SU-DHL-6 (cell line): ENCODE data around the gene INTS15.

Source experiments
- H2AFZ ChIP-seq: fragments of 200-600 bp; sonication (generic); 2 replicates; pipeline ENCODE4 v1.6.1; 2014; ENCODE audit warnings: low read depth, mild to moderate bottlenecking, moderate library complexity, mixed read lengths, antibody characterized with exemption, low read length; ENCODE audit not compliant: severe bottlenecking
- H3F3A ChIP-seq: fragments of 200-600 bp; shearing (Covaris generic); 2 replicates; pipeline ENCODE4 v1.6.0; 2016; ENCODE audit warnings: antibody characterized with exemption, mild to moderate bottlenecking; ENCODE audit not compliant: insufficient read depth
- H3K27ac ChIP-seq: fragments of 200-600 bp; sonication (generic); 2 replicates; pipeline ENCODE4 v1.5.1; 2016; ENCODE audit warnings: low read depth, mild to moderate bottlenecking, low read length, moderate library complexity, mixed read lengths
- H3K27me3 ChIP-seq: fragments of 200-600 bp; sonication (generic), shearing (Covaris generic); 2 replicates; pipeline ENCODE4 v1.6.0; 2014; ENCODE audit warnings: mild to moderate bottlenecking, low read length
- H3K36me3 ChIP-seq: fragments of 200-600 bp; sonication (generic); 2 replicates; pipeline ENCODE4 v1.6.1; 2014; ENCODE audit warnings: mild to moderate bottlenecking, low read length, mixed read lengths
- H3K4me2 ChIP-seq: fragments of 300-600, 200-600 bp; shearing (Covaris generic), sonication (generic); 2 replicates; pipeline ENCODE4 v1.6.0; 2014; ENCODE audit warnings: low read length, low read depth, mild to moderate bottlenecking; ENCODE audit not compliant: poor library complexity, severe bottlenecking
- H3K4me3 ChIP-seq: fragments of 200-600 bp; sonication (generic); 2 replicates; pipeline ENCODE4 v1.5.1; 2014; ENCODE audit warnings: antibody characterized with exemption, low read length, mild to moderate bottlenecking, mixed read lengths; ENCODE audit not compliant: insufficient read depth, poor library complexity, severe bottlenecking
- H3K79me2 ChIP-seq: fragments of 200-600 bp; sonication (generic); 2 replicates; pipeline ENCODE4 v1.6.1; 2014; ENCODE audit warnings: mild to moderate bottlenecking, low read length, moderate library complexity; ENCODE audit not compliant: insufficient read depth
- H3K9ac ChIP-seq: fragments of 200-600 bp; sonication (generic); 2 replicates; pipeline ENCODE4 v1.7.0; 2014; ENCODE audit warnings: mild to moderate bottlenecking, low read length
- H3K9me2 ChIP-seq: fragments of 200-600 bp; sonication (generic); replicated peaks from 2 replicates; pipeline ENCODE4 v1.6.1; 2014; ENCODE audit warnings: low read length; ENCODE audit not compliant: insufficient read depth
- H3K9me3 ChIP-seq: fragments of 200-600 bp; sonication (generic); 2 replicates; pipeline ENCODE4 v1.6.1; 2014; ENCODE audit warnings: low read length, mixed read lengths; ENCODE audit not compliant: insufficient read depth
- H4K20me1 ChIP-seq: fragments of 200-600 bp; sonication (generic); 2 replicates; pipeline ENCODE4 v1.6.1; 2014; ENCODE audit warnings: low read depth, mild to moderate bottlenecking, antibody characterized with exemption, low read length, moderate library complexity, mixed read lengths
- CTCF ChIP-seq: fragments of 200-600 bp; sonication (generic); IDR thresholded peaks from one replicate; pipeline ENCODE4 v1.5.1; 2017; ENCODE audit warnings: antibody characterized with exemption, mild to moderate bottlenecking, low read length, moderate library complexity; ENCODE audit not compliant: insufficient read depth, poor library complexity, severe bottlenecking
- EZH2phosphoT487 ChIP-seq: fragments of 200-600 bp; sonication (generic), shearing (Covaris generic); conservative IDR thresholded peaks from 2 replicates; pipeline ENCODE4 v1.6.1; 2018; ENCODE audit warnings: mild to moderate bottlenecking, antibody characterized with exemption, low read length, moderate library complexity, mixed read lengths

The INTS15 gene

GRCh38 chr7:6654842-6655610, 65.2 kb downstream of the INTS15 start:
- no peaks in the 10 kb centered on the region for H3K9me3 ChIP-seq

GRCh38 chr7:6655636-6656385, 66.0 kb downstream of the INTS15 start:
- H3K36me3 ChIP-seq = no peaks in the 10 kb centered on the region; the same call in 1 of the 2 replicates
- no peaks in the 10 kb centered on the region for H4K20me1 ChIP-seq
- no peaks in the 10 kb centered on the region for H3K27me3 ChIP-seq
- H3K9ac ChIP-seq = no peak overlapping the region
- no peaks in the 10 kb centered on the region for H3K9me3 ChIP-seq
- 0 out of 2 replicates have a peak, but pooled peaks cover 4% of the 10 kb centered on the region for H3F3A ChIP-seq
- no peak overlapping the region for H3K4me3 ChIP-seq
- H3K27ac ChIP-seq = no peak overlapping the region
- TF ChIP-seq EZH2phosphoT487 = no peak
- no peak for TF ChIP-seq CTCF
- H3K79me2 ChIP-seq = no peaks in the 10 kb centered on the region
- H2AFZ ChIP-seq = no peak overlapping the region
- no peak overlapping the region for H3K4me2 ChIP-seq
- no peaks in the 10 kb centered on the region for H3K9me2 ChIP-seq

More at GRCh38 chr7:6654842-6655610, 65.2 kb downstream of the INTS15 start:
- Histone ChIP-seq H3K4me3 (no peak overlapping the region), H3K36me3 (no peaks in the 10 kb centered on the region; the same call in 1 of the 2 replicates), H3K4me2 (no peak overlapping the region), H3K79me2 (no peaks in the 10 kb centered on the region), H3F3A (0 out of 2 replicates have a peak, but pooled peaks cover 4% of the 10 kb centered on the region), H3K9me2 (no peaks in the 10 kb centered on the region), H3K27me3 (no peaks in the 10 kb centered on the region), H3K27ac (no peak overlapping the region), H4K20me1 (no peaks in the 10 kb centered on the region), H3K9ac (no peak overlapping the region), H2AFZ (no peak overlapping the region)
- TF ChIP-seq EZH2phosphoT487 (no peak), CTCF (no peak)

GRCh38 chr7:6656413-6656812, 66.6 kb downstream of the INTS15 start:
- Histone ChIP-seq H3K4me2 (no peak overlapping the region), H3K27ac (no peak overlapping the region), H4K20me1 (no peaks in the 10 kb centered on the region), H3K4me3 (no peak overlapping the region), H3K9me2 (no peaks in the 10 kb centered on the region), H3K79me2 (no peaks in the 10 kb centered on the region), H3F3A (0 out of 2 replicates have a peak, but pooled peaks cover 4% of the 10 kb centered on the region), H3K36me3 (no peaks in the 10 kb centered on the region; the same call in 1 of the 2 replicates), H3K27me3 (no peaks in the 10 kb centered on the region), H2AFZ (no peak overlapping the region), H3K9me3 (no peaks in the 10 kb centered on the region), H3K9ac (no peak overlapping the region)
- no peak for TF ChIP-seq CTCF
- no peak for TF ChIP-seq EZH2phosphoT487
